ENCODE data around the gene SETD9.

The SETD9 gene

GRCh38 chr5:56938858-56939257 lies 29.5 kb downstream of the SETD9 start:
- no peak for DNase-seq

GRCh38 chr5:56941981-56942380 lies 32.6 kb downstream of the SETD9 start:
- DNase-seq: peak; percentile 73

- no peak for DNase-seq
Observed at GRCh38 chr5:56947052-56947451, 37.7 kb downstream of the SETD9 start.

- DNase-seq: peak; percentile 73
Observed at GRCh38 chr5:56950626-56951125, 41.3 kb downstream of the SETD9 start.

- peak; percentile 6 for DNase-seq
Observed at GRCh38 chr5:56951126-56951945, 41.9 kb downstream of the SETD9 start.

GRCh38 chr5:56951946-56952691 lies 42.7 kb downstream of the SETD9 start, which contains the start of gene MIER3:
Gene MIER3, minus strand, starts transcription at chr5:56952123. Its CDS starts 21 bp downstream, at chr5:56952102.
- peak; percentile 78 for DNase-seq

GRCh38 chr5:56954262-56954661 lies 44.9 kb downstream of the SETD9 start:
- DNase-seq: no peak

- DNase-seq: no peak
Observed at GRCh38 chr5:56958595-56958994, 49.2 kb downstream of the SETD9 start.

- no peak for DNase-seq
Observed at GRCh38 chr5:56959326-56959725, 49.9 kb downstream of the SETD9 start.

GRCh38 chr5:56961746-56962145 lies 52.4 kb downstream of the SETD9 start:
- DNase-seq: no peak

- no peak for DNase-seq
Observed at GRCh38 chr5:56962286-56962685, 52.9 kb downstream of the SETD9 start.

- DNase-seq: no peak
Observed at GRCh38 chr5:56963246-56963645, 53.9 kb downstream of the SETD9 start.

- no peak for DNase-seq
Observed at GRCh38 chr5:56964173-56964572, 54.8 kb downstream of the SETD9 start.

All from fibroblast of skin of abdomen (primary cell).